HS-27A (cell line): ENCODE measurements around the gene GAD2.

Experiments used
- DNase-seq: peaks from one replicate; pipeline ENCODE4 v3.0.0-alpha.2; 2012; ENCODE audit warnings: low read depth, missing footprints

Gene GAD2

DNA sequence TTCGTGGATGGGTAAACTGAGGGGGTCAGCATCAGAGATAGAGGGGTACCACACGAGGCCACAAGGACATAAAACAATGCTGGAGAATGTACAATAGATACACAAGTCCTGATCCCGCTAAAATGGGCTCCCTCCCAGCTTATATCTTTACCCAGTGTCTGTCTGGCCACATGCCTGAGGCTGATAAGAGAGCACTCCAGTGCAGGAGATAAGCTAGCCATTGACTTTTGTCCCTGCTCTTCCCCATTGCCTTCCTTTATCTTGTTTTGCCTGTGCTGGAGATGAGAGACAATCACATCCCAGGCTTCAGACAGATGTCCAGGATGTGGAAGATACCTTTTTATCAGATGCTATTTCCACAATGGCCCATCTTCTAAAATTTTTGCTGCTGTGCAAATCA, 6.0 kb downstream of the GAD2 start:
- DNase-seq: no peak

DNA sequence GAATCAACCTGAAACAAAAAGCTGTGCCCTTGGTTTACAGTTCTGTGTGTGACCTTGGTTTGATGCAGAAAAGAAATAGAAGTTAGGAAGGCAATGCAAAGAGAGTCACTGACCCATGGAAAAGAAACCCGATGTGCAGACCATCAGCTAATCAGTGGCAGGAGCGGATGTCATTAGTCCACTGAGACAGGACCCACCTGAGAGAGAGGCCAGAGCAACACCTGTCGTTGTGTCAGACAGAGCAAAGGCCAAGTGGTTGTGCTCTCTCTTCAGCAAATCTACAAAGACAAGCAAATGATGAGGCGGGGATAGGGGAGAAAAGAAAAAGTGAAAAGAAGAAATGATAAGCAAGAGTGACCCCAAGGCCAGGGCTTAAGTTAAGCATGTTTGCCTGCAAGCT, 8.7 kb downstream of the GAD2 start:
- DNase-seq: no peak

DNA sequence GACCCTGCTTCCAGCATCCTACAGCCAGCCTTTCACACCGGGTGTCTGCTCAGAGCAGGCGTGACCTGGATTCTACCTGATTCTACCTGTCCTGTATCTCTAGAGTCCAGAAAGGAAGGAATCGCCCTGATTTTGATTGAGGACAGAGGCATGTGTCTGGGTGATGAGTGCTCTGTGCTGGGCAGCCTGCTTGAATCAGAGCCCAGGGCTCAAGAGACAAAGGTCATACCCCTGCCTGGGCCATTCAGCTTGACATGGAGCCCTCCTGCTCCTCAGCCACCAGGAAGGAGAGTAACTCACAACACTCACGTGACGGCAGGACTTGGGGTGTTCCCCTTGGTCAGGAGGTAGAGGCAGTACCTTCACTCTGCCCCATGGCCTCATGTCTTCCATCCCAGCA, 11.2 kb downstream of the GAD2 start:
- DNase-seq: no peak

DNA sequence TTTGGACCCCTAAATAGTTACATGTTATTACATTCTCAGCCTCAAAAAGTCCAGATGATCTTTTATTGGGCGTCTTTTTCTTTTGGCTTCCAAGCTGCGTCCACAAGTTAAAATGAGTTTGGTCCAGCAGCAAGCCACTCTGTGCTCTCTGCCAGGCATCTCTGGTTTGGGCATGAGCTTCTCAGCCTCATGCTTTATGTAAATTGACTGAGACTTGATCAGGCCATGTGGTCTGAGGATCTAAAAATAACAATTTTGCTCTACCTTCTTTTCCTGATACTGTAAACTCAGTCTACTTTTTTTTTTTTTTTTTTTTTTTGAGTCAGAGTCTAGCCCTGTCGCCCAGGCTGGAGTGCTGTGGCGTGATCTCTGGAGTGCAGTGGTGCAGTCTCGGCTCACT, 15.6 kb downstream of the GAD2 start:
- no peak for DNase-seq

DNA sequence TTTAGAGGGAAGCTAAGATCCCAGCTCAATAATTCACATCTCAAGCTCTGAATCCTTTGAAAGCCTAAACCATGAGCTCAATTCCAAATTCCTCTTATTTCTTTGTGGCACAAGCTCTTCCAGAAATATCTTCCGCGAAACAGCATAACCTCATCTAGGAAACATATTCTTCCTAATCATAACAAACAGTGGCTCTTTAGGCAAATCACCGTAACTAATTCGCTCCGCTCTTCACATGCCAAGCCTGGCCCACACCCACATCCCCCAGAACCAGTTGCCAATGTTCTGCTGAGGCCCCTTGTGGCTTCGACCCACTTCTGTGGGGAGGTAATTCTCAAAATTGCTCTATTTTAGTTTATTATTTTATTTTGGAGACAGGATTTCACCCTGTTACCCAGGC, 19.2 kb downstream of the GAD2 start:
- no peak for DNase-seq

DNA sequence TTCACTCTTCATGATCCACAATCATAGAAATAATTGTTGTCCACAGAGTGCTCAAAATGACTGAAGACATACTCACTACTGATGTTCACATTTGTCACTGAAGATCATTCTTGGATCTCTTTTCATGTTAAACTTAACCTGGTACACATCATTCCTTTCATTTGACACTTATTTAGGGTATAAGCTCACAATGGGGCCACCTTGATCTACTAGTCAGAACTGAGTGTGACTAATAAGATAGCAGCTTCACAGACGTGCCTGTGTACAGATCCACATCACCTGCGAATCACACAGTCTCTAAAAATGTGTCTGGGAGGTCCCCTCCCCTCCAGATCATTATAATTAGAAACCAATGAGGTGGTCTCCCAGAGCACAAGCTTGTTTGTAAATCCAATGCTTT, 21.8 kb downstream of the GAD2 start:
- DNase-seq: no peak

DNA sequence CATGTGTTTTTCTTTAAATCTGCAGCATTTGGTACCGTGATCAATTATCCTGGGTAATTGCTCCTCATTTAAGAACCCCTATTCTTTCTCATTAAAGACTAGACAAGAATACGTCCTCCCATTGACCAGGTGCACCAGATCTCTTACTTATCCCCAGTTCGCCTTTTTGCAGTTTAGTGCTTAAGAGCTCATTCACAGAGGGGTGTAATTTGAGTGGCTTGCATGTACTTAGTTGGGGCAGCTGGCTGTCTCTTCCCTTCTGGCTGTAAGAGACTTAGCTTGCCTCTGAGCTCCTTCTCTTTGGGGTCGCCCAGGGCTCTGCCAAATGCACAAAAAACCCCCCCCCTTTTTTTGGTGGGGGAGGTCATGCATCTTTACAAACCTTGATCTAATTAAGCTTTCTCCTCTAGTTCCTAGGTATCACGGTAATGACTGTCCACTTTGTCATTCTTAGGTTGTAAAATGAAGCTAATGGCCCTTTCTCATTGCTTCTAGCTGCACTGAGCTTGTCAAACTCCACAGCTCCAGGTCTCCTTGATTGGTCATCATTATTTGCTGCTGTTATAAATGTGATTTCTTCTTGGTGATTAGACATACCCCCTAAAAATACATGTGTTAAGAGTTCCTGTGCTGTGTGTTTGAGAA, 26.3 kb downstream of the GAD2 start:
- no peak for DNase-seq

DNA sequence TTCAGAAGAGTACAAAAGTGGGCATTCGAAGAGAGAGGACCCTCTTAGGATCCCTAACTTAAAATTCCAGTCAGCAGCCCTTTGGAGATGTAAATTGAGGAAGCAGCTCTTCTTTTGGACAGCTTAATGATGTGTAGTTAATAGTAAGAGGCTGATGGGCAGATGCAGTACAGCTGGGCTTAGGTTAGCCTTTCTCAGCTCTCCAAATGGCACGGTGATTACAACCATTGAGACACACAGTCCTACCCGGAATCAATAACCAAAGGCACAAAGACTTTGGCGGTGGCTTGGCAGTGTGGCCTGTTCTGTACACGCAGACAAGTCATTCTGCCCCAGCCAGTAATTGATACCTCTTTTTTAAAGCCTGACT, 26.8 kb downstream of the GAD2 start:
- DNase-seq: no peak

DNA sequence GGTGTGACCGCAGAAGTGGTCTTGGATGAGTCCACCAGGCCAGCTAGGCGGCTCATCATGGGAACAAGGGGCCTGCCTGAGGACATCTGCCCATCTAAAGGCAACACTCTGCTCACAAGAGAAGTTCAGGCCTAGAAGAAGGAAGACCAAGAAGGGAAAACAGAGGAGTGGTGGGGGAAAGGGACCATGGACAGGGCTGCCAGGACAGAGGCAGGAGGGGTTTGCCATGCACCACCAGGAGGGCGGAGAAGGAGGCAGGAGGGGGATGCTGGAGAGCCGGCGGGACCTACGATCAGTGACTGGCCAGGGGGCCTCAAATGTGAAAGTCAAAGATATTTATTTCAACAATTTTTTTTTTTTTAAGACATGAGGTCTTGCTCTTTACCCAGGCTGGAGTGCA, 33.1 kb downstream of the GAD2 start:
- no peak for DNase-seq

DNA sequence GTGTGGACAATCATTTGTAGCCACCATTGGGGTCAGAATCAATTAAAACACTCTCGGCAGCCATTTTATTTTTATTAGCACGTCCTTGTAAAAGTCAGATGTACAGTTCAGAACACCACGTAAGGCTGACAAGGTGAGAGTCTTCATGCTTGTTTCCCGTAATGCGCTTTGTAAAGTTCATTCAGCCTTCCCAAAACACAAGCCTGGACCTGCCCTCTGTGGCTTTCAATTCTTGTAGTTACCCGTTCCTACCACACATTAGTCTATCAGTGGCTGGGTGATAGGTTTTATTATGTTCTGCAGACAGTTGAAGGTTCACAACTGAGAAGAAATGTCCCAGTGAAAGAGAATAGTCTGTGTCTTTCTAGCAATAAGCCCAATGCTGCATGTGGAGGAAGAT, 35.4 kb downstream of the GAD2 start:
- no peak for DNase-seq

DNA sequence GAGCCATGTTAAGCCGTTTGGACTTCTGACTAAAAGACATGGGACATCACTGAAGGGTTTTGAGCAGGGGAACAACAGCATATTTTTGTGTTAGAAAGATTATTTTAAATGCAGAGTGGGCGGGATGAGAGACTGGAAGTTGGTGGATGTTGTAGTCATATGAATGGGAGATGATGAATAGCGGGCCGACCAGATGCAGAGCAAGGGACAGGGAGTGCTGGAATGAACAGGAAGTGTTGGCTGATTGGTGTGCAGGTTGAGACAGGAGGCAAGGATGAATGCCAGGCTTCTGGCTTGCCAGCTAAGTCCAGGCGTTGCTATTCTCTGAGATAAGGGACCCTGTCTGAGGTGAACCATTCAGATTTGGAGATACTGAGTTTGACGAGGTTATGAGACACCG, 38.0 kb downstream of the GAD2 start:
- no peak for DNase-seq

DNA sequence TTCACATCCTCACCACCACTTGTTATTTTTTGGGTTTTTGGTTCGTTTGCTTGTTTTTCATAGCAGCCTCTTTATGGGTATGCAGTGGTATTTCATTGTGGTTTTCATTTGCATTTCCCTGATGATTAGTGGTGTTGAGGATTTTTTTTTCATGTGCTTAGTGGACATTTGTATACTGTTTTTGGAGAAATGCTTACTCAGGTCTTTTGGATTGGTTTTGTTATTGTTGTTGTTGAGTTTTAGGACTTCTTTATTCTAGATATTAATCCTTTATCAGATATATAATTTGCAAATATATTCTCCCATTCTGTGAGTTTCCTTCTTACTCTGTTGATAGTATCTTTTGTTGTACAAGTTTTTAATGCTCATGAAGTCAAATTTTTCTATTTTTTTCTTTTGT, 42.8 kb downstream of the GAD2 start:
- no peak for DNase-seq

DNA sequence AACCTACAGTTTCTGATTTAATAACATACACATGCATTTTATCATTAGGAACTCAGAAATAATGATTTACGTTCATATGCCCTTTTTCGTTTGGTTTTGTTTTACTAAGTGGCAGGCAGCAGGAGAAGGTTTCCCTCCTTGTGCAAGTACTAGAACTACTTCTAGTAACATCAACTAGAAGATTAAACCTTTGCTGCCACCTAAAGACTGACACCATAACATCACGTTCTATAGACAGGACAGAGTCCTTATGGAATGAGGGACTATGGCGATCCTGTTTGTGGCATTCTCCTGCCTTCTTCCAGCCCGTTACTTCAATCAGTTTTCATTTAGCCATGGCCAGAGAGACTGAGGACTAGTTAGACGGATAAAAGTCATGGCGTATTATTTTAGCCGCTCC, 53.2 kb downstream of the GAD2 start:
- no peak for DNase-seq

DNA sequence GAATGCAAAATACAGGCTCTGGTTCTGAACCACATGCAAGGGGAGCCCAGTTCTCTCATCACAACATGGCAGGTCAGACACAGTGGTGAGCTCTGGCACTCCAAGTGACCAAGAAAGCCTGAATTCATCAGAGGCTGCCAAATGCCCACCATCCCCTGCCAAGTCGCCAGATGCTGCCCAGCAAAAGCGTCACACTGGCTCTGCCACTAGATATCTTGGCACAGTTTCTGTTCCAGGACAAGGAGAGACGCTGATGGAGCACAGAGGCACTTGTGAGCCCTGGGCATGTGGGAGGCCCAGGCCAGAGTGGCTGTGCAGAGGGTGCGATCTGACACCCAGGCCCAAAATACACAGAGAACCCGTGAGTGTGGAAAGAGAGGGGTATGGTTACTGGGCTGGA, 57.8 kb downstream of the GAD2 start:
- DNase-seq: no peak

DNA sequence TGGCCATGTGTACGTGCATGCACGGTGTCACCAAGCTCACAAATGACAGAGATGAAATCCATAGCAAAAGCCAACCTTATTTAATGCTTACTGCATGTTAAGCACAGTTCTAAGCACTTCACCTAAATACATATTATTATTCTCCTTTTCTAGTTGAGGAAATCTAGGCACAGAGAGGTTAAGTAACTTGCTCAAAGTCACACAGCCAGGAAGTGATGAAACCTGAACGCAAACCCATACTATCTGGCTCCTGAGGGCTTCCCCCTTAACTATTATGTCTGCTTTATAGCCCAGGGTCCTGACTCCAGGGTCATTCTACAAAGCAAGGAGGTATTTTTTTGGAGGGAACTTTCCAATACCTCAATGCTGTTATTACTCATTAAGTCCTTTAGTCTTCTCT, 61.7 kb downstream of the GAD2 start:
- no peak for DNase-seq

DNA sequence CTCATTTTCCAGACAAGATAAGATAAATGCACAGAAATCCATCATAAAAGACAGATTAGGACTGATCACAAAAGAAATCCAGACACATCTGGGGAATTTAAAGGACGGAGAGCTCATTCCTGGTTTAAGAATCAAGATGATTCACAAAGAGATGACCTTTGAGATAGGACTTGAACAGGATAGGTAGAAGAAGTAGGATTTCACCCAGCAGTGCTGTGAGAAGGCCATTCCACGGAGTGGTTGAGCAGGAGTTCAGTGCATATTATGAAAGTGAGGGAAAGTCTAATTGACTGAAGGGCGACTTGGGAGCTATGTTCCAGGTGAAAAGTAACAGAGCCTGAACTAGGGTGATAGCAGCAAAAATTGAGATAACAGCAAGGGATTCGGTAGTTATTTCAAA, 73.7 kb downstream of the GAD2 start:
- no peak for DNase-seq

DNA sequence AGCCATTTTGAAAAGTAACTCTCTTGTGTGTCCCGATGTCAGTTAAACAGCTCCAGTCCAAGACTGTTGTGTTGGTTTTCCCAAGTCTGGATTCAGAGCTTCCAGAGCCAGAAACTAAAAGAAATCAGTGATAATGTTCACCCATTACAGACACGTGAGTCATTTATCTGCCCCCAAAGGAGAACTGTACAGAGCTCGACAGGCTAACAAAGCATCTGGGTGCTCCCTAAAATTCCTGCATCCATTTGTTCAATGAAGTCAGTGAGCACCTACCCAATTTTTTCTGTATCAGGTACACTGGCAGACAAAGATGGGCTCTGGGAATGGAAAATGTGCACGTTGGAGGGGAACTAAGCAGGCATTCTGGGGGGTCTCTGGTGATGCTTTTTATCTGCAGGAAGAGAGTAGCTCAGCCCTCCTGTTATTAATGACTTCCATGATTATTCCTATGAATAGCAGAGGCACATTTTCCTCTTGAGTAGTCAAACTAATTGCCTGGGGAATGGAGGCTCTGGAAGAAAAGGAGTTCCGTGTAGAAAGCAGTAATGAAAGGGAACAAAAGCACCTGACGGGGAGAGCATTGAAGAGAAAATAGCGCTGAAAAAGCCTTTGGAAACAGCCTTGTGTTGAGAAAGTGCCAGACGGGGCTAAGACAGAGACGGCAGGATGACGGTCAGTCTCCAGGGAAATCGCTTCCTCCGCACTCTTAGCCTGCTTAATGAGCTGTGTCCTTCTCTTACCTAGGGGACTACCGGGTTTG, 75.3 kb downstream of the GAD2 start:
- no peak for DNase-seq

DNA sequence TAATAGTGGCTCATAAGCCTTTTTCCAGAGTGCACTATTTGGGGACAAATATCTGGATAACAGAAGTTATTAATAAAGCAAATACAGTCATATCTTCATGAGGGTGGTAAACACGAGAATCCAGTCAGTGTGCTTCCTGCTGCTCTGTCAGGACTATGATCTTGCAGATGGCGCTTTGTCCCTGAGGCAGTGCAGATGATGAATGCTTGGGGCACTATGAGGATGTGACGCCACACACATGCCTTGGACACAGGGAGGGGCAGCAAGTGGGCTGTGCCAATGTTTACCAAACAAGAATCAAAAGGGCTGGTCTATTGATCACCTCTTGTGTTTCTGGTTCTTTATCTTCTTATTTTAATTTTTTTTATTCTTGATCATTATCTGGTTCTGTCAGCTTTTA, 79.8 kb downstream of the GAD2 start:
- DNase-seq: no peak

DNA sequence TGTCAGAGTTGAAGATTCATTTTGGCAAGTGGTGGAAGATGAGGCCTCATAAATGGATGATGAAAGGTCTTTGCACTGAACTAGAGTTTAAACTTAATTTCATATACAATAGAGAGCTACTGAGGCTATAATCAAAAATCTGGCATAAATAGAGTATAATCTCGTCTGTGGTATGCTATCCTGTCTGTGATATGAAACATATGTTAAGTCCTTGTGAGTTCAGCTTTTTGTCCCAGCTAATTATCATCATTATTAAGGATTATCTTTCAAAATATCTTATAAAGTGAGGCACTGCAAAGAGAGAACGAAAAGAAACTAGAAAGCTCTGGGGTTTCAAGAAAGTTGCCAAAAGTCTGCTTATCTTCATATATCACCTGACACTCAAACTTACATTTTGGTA, 83.4 kb downstream of the GAD2 start:
- DNase-seq: no peak

DNA sequence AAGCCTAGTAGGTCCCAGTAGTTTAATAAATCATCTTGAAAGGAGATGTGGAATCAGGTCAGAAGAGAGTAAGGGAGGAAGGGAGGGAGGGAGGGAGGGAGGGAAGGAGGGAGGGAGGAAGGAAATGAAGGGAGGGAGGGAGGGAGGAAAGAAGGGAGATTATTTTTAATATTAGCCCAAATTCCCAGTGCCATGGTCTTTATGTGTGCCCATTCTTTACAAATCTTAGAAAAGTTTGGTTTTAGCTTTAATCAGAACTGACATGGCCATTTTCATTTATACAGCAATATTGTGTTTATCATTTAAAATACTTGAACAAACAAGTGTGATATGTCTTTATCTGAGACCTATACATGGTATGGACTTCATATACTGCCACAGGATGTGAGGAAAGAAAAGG, 86.8 kb downstream of the GAD2 start:
- DNase-seq: no peak

DNA sequence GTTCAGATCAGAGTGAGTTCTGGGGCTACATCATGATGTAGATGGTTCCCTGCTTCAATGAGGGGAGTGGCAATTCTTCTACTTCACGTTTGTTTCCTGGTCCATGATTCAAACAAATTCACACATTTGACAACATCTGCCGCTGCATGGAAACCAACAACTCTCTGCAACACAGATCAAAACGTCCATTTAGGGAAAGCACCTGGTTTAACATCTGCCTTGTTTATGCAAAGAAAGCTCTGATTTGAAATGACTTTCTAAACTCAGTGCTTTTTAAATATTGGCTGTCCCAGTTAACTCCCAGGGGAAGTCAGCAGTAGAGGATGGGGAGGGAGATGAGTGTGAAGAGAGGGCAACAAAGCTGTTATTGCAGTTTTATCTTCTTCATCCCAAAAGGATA, 93.8 kb downstream of the GAD2 start:
- no peak for DNase-seq

DNA sequence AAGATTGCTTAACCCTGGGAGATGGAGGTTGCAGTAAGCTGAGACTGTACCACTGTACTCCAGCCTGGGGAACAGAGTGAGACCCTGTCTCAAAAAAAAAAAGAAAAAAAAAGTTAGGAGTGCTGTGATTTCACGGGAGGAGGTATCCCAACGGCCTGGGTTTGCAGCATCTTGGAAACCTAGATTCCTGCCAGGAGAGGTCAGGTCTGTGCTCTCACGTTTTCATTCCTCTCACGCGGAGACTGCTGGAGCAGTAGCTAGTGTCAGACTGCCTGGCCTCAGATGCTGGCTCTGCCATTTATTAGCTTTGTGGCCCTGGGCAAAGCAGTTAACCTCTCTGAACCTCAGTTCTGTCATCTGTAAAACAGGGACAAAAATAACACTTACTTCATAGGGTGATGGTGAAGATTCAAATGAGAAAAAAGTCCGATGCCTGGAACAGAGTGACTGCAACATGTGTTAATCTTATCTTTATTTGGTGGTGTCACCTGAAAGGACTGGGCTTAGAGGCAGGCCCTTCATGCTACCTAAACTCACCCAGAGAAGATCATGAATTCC, 94.9 kb downstream of the GAD2 start:
- no peak for DNase-seq

DNA sequence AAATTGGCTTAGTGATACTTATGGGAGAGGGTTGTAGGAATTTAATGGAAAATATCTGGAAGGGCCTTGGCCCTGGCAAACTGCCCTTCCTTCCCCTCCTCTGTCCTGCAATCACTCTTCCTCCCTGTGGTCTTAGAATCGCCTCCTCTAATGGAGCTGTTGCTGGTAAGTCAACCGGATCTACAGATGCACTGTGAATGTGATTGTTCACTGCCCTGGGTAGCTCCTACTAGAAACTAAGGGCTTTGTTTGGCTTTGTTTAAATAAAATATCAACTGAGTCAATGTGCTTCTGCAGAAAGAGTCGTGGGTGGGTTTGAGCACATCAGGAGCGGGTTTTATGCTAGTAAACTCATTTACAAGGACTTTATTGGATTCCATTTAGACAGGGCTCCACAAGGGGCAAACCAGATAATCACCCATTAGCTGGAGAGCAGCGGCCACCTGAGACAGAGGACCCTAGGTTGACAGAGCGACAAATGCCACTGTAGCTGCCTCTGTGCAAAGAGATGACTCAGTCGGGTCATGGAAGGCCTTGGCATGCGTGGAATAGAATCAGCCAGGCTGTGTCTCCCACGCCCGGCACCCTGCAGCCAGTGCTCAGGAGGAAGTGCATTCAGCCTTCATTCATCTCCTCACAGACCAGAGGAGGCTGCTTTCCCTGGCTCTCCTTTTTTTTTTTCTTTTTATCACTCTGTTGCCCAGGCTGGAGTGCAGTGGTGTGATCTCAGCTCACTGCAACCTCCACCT, 97.9 kb downstream of the GAD2 start:
- DNase-seq: no peak
